IMR-90 (cell line): ENCODE results near the gene SRCAP. TPM values are rescaled to one million over a fixed set of nuclear protein-coding genes. Genes with fewer than 3 reads are reported as not detected.

Source experiments
- ATAC-seq: fragments of 200-7000 bp; cut with Tn5 transposase; 2 replicates; pipeline ENCODE4 v1.9.1; 2020; ENCODE audit warnings: low read depth, mild to moderate bottlenecking, moderate library complexity
- BruUV-seq: library from RNA; stranded (reverse); fragments of 400-500 nt; replicated peaks from 2 replicates; lab custom pipeline; 2021; lab: Mats Ljungman, UMichigan
- CTCF ChIA-PET: fragments of 300-600 bp; formaldehyde crosslinking; extraction: SDS; loops from one replicate; lab custom pipeline; 2021; ENCODE audit warnings: antibody characterized with exemption; lab: Yijun Ruan, JAX
- POLR2A ChIA-PET: fragments of 300-600 bp; sonication (Branson Sonifier 250); formaldehyde crosslinking; loops from one replicate; lab custom pipeline; 2022; ENCODE audit warnings: antibody characterized with exemption; ENCODE audit not compliant: unreplicated experiment; lab: Charles Lee
- DNase-seq: peaks from one replicate; pipeline ENCODE4 v3.0.0; 2013
- H2AFZ ChIP-seq: replicated peaks from 2 replicates; pipeline ENCODE3; 2013; ENCODE audit warnings: low read length, mild to moderate bottlenecking; ENCODE audit not compliant: poor library complexity
- H2AK5ac ChIP-seq: 2 replicates; pipeline ENCODE4 v1.6.1; 2013; ENCODE audit warnings: low read depth, low read length, inconsistent platforms
- H2AK9ac ChIP-seq: replicated peaks from 2 replicates; pipeline ENCODE3; 2013; ENCODE audit warnings: mild to moderate bottlenecking, low read depth, low read length, moderate library complexity; ENCODE audit not compliant: poor library complexity
- H2BK120ac ChIP-seq: 2 replicates; pipeline ENCODE4 v1.6.1; 2013; ENCODE audit warnings: low read depth, low read length, inconsistent platforms
- H2BK15ac ChIP-seq: 3 replicates; pipeline ENCODE4 v1.6.1; 2013; ENCODE audit warnings: low read depth, low read length, inconsistent platforms
- H2BK20ac ChIP-seq: 2 replicates; pipeline ENCODE4 v1.6.1; 2013; ENCODE audit warnings: low read depth, mild to moderate bottlenecking, inconsistent platforms, low read length, moderate library complexity
- H2BK5ac ChIP-seq: 2 replicates; pipeline ENCODE4 v1.6.1; 2013; ENCODE audit warnings: mild to moderate bottlenecking, low read depth, low read length, inconsistent platforms; ENCODE audit not compliant: poor library complexity, severe bottlenecking
- H3K14ac ChIP-seq: replicated peaks from 2 replicates; pipeline ENCODE4 v1.6.1; 2013; ENCODE audit warnings: low read depth, low read length, inconsistent platforms
- H3K18ac ChIP-seq: 2 replicates; pipeline ENCODE4 v1.6.1; 2013; ENCODE audit warnings: low read depth, low read length, control low read depth
- H3K23ac ChIP-seq: 2 replicates; pipeline ENCODE4 v1.6.1; 2013; ENCODE audit warnings: low read depth, low read length, inconsistent platforms
- H3K27ac ChIP-seq: 2 replicates; pipeline ENCODE4 v1.5.1; 2013; ENCODE audit warnings: mild to moderate bottlenecking, control low read depth, low read length; ENCODE audit not compliant: insufficient read depth
- H3K27me3 ChIP-seq: 2 replicates; pipeline ENCODE4 v1.6.1; 2013; ENCODE audit warnings: low read length; ENCODE audit not compliant: control insufficient read depth, insufficient read depth
- H3K36me3 ChIP-seq: 2 replicates; pipeline ENCODE4 v1.6.1; 2013; ENCODE audit warnings: low read length, mixed read lengths; ENCODE audit not compliant: control insufficient read depth, insufficient read depth
- H3K4ac ChIP-seq: 2 replicates; pipeline ENCODE4 v1.6.1; 2013; ENCODE audit warnings: low read depth, low read length, inconsistent platforms
- H3K4me1 ChIP-seq: 2 replicates; pipeline ENCODE4 v1.6.1; 2013; ENCODE audit warnings: low read length, mixed read lengths; ENCODE audit not compliant: control insufficient read depth, insufficient read depth
- H3K4me2 ChIP-seq: 2 replicates; pipeline ENCODE4 v1.6.1; 2013; ENCODE audit warnings: low read depth, mild to moderate bottlenecking, control low read depth, low read length, moderate library complexity
- H3K4me3 ChIP-seq: 2 replicates; pipeline ENCODE4 v1.5.1; 2013; ENCODE audit warnings: low read depth, mild to moderate bottlenecking, control low read depth, low read length, moderate library complexity; ENCODE audit not compliant: insufficient read depth
- H3K56ac ChIP-seq: 2 replicates; pipeline ENCODE4 v1.6.1; 2013; ENCODE audit warnings: low read length, inconsistent platforms; ENCODE audit not compliant: insufficient read depth; ENCODE audit errors: extremely low read depth
- H3K79me1 ChIP-seq, 2 experiments: 2 replicates each; pipeline ENCODE4 v1.6.1; 2013; ENCODE audit warnings: low read length in 2 of 2, inconsistent platforms in 1 of 2, low read depth in 1 of 2
- H3K9ac ChIP-seq: 2 replicates; pipeline ENCODE4 v1.6.1; 2013; ENCODE audit warnings: low read depth, low read length, control low read depth
- H3K9me1 ChIP-seq: 2 replicates; pipeline ENCODE4 v1.6.1; 2013; ENCODE audit warnings: low read length, inconsistent platforms; ENCODE audit not compliant: insufficient read depth
- H3K9me3 ChIP-seq: 2 replicates; pipeline ENCODE4 v1.6.1; 2013; ENCODE audit warnings: low read length; ENCODE audit not compliant: control insufficient read depth, insufficient read depth
- H4K20me1 ChIP-seq: 2 replicates; pipeline ENCODE4 v1.6.1; 2013; ENCODE audit warnings: low read length, inconsistent platforms; ENCODE audit not compliant: insufficient read depth
- H4K5ac ChIP-seq: 2 replicates; pipeline ENCODE4 v1.6.1; 2013; ENCODE audit warnings: mild to moderate bottlenecking, low read depth, low read length, control low read depth
- H4K8ac ChIP-seq, 2 experiments: 2 replicates each; pipeline ENCODE4 v1.6.1; 2013; ENCODE audit warnings: low read depth in 2 of 2, low read length in 2 of 2, control low read depth in 1 of 2, inconsistent platforms in 1 of 2
- H4K91ac ChIP-seq: 2 replicates; pipeline ENCODE4 v1.6.1; 2013; ENCODE audit warnings: low read depth, low read length, inconsistent platforms; ENCODE audit not compliant: insufficient read depth
- CTCF ChIP-seq: conservative IDR thresholded peaks from 2 replicates; pipeline ENCODE4 v1.5.1; 2012; ENCODE audit warnings: mild to moderate bottlenecking, low read depth, low read length, improper control_type of control experiment
- MAZ ChIP-seq: IDR thresholded peaks from 2 replicates; pipeline ENCODE4 v1.6.1; 2012; ENCODE audit warnings: low read depth, mild to moderate bottlenecking, low read length, improper control_type of control experiment, moderate library complexity, borderline replicate concordance
- MXI1 ChIP-seq: IDR thresholded peaks from 2 replicates; pipeline ENCODE4 v1.6.1; 2012; ENCODE audit warnings: low read depth, mild to moderate bottlenecking, low read length, moderate library complexity, borderline replicate concordance
- RFX5 ChIP-seq: IDR thresholded peaks from 2 replicates; pipeline ENCODE4 v1.8.0; 2012; ENCODE audit warnings: low read depth, mild to moderate bottlenecking, low read length, moderate library complexity
- USF2 ChIP-seq: fragments of 150-350 bp; IDR thresholded peaks from 2 replicates; pipeline ENCODE4 v1.6.1; 2017; ENCODE audit warnings: mild to moderate bottlenecking, antibody characterized with exemption, low read length, low read depth
- WGBS, 2 experiments: methylation state at CpG; one replicate each; pipeline versions ENCODE4 v1.1.5 to v1.1.7; 2013; ENCODE audit warnings: missing lambda C conversion rate in 2 of 2; ENCODE audit not compliant: insufficient read length in 1 of 2; ENCODE audit errors: extremely low coverage in 2 of 2; 5-methylcytosine and 5-hydroxymethylcytosine counted together
- dilution Hi-C: fragments of 300-500 bp; cut with HindIII; formaldehyde crosslinking; loops from one replicate; pipeline ENCODE4 v1.14.3; 2018; ENCODE audit warnings: low sequenced_read_pairs; ENCODE audit not compliant: unreplicated experiment
- in situ Hi-C: fragments of 300-500 bp; cut with MboI; formaldehyde crosslinking; loops from 3 replicates; pipeline ENCODE4 v1.14.3; 2019; ENCODE audit warnings: low sequenced_read_pairs, inconsistent platforms, mixed read lengths
- intact Hi-C: fragments of 100-400 bp; cut with micrococcal nuclease; formaldehyde crosslinking; loops from 2 replicates; pipeline ENCODE4 v1.10.0; 2022
- polyA plus RNA-seq, 3 experiments: library from polyadenylated mRNA; depleted of rRNA; stranded (reverse); fragments of >200 nt; gene quantifications; 2 replicates each; pipeline ENCODE4 v1.2.3, GENCODE V29; 2012; ENCODE audit warnings: low replicate concordance in 1 of 3
- total RNA-seq: library from RNA; depleted of rRNA; stranded (reverse); fragments of >200 nt; gene quantifications from 2 replicates; pipeline ENCODE4 v1.2.3, GENCODE V29; 2012

SRCAP gene
- total and polyA plus RNA-seq, 2 of the 4 experiments (the other 2 are of a cell fraction) = 4.5 to 8.2 TPM

- dilution Hi-C loops (no loop called here), intact Hi-C loops (loop anchor here (2.0 kb wide), 1 partner anchor 133 kb away; the partner anchor contains the start of gene ZNF768), in situ Hi-C loops (no loop called here)
- H4K20me1 ChIP-seq = peaks cover 43% of the 10 kb centered on the region
- H3K27ac ChIP-seq = peak overlapping the region; percentile 93
- peak overlapping the region; percentile 65 for H3K23ac ChIP-seq
- ChIA-PET CTCF (interaction anchor here (1.5 kb wide), 1 partner anchor 34 kb away, joined by 4 read pairs; no protein-coding TSS in a partner anchor), POLR2A (no interaction called here)
- peak overlapping the region; percentile 40 for H3K18ac ChIP-seq
- peak overlapping the region; percentile 95 for H2AK9ac ChIP-seq
- H3K4me3 ChIP-seq = peak overlapping the region; percentile 62
- H2AK5ac ChIP-seq = peak overlapping the region; percentile 57
- peak overlapping the region; percentile 82 for H3K4ac ChIP-seq
- H3K14ac ChIP-seq = peak overlapping the region; percentile 67
- TF ChIP-seq MXI1 = 0 out of 2 replicates have a peak, but pooled peaks have one; percentile 14
- TF ChIP-seq USF2 = no peak
- peak; percentile 7; the same call in 1 of the 2 replicates for TF ChIP-seq MAZ
- no peak for TF ChIP-seq RFX5
- TF ChIP-seq CTCF = 0 out of 2 replicates have a peak, but pooled peaks have one; percentile 4
- H2AFZ ChIP-seq = peak overlapping the region; percentile 99
- H4K5ac ChIP-seq = peak overlapping the region; percentile 54; the same call in 1 of the 2 replicates
- peaks cover 12% of the 10 kb centered on the region; the same call in 1 of the 2 replicates for H3K4me1 ChIP-seq
- peak overlapping the region; percentile 92 for H3K9ac ChIP-seq
- H2BK20ac ChIP-seq = no peak overlapping the region
- H3K27me3 ChIP-seq = no peaks in the 10 kb centered on the region
- H4K91ac ChIP-seq = peak overlapping the region; percentile 69
- peak overlapping the region; percentile 68 to 83 for H4K8ac ChIP-seq
- peak overlapping the region; percentile 85 for H2BK5ac ChIP-seq
- H2BK15ac ChIP-seq = no peak overlapping the region
- ATAC-seq (no peak), DNase-seq (no peak)
- peak overlapping the region; percentile 77; the same call in 1 of the 2 replicates for H3K56ac ChIP-seq
- H3K9me1 ChIP-seq = peaks cover 5% of the 10 kb centered on the region; the same call in 1 of the 2 replicates
- peak overlapping the region; percentile 19; the same call in 1 of the 2 replicates for H2BK120ac ChIP-seq
- peaks cover 51% of the 10 kb centered on the region for H3K36me3 ChIP-seq
- BruUV-seq = no TSS peak
- no peaks in the 10 kb centered on the region for H3K9me3 ChIP-seq
- peaks cover 37 to 56% of the 10 kb centered on the region in 2 experiments for H3K79me1 ChIP-seq
- 2% methylated on average over 22 of the region's 84 CpGs; no CpG with 5 or more reads in 1 of the 2 experiments for WGBS, 2 experiments
- peak overlapping the region; percentile 83 for H3K4me2 ChIP-seq
Measured at GRCh38 chr16:30659507-30660423, 39.2 kb upstream of the SRCAP start.
